HG02943 (cell line): Measurements from ENCODE around the gene SH3GLB2.
"Not testable (repeated sequence)": the region's sequence is repeated elsewhere in the genome, so short reads cannot be mapped to it uniquely, and the experiment has no call there.

Experiments used
- ATAC-seq: cut with Tn5 transposase; IDR thresholded peaks from one replicate; pipeline ENCODE4 v1.9.1; 2021; ENCODE audit warnings: mild to moderate bottlenecking, low read depth, moderate library complexity; ENCODE audit not compliant: unreplicated experiment

SH3GLB2 gene

GRCh38 chr9:129004173-129004572, 24.0 kb downstream of the SH3GLB2 start:
- not testable (repeated sequence) for ATAC-seq

DNA sequence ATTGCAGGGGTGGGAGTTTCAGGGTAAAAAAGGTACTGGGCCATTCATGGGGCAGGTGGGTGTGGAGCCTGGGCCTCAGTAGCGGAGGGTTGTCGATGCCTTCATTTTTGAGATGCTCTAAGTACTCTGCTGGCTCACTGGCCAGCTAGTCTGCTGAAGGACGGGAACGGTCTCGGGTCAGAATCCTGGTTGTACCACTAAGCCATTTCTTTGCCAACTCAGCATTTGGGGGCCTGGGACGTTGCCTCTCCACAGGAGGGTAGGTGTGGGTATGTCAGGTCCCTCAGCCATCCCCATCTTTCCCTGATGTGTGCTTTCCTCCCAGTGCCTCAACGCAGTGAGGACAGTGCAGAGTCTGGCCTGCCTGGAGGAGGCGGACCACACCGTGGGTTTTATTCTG, 25.1 kb downstream of the SH3GLB2 start:
- no peak for ATAC-seq

- ATAC-seq: no peak
Measured at GRCh38 chr9:129001504-129002325, 26.4 kb downstream of the SH3GLB2 start.

DNA sequence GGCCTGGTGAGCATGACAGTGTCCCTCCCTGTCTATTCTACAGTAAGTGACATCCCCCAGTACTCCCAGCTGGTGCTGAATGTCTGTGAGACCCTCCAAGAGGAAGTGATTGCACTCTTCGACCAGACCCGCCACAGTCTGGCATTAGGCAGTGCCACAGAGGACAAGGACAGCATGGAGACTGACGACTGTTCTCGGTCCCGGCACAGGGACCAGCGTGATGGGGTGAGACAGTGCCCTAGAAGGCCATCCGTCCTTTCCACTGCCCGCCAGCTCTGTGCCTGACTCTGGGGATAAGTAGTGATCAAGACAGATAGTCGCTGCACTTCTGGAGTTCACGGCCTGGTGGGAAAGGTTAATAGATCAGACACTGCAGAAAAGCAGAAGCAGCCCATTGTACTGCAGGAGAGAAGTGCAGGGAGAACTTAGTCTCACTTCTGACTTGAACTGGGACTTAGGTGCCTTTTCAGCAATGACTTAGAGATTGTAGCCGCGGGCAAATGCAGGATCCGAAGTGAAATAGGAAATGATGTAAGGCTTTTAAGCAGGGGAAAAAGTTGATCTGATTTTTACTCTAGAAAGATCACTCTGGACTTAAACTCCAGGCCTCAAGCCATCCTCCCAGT, 28.4 kb downstream of the SH3GLB2 start:
- ATAC-seq: no peak

- ATAC-seq: no peak
Measured at GRCh38 chr9:128998462-128998861, 29.7 kb downstream of the SH3GLB2 start.

- ATAC-seq: no peak
Measured at GRCh38 chr9:128995791-128996190, 32.3 kb downstream of the SH3GLB2 start.

- ATAC-seq: no peak
Measured at GRCh38 chr9:128992995-128993394, 35.1 kb downstream of the SH3GLB2 start.

- ATAC-seq: no peak
Measured at GRCh38 chr9:128987805-128988204, 40.3 kb downstream of the SH3GLB2 start.

DNA sequence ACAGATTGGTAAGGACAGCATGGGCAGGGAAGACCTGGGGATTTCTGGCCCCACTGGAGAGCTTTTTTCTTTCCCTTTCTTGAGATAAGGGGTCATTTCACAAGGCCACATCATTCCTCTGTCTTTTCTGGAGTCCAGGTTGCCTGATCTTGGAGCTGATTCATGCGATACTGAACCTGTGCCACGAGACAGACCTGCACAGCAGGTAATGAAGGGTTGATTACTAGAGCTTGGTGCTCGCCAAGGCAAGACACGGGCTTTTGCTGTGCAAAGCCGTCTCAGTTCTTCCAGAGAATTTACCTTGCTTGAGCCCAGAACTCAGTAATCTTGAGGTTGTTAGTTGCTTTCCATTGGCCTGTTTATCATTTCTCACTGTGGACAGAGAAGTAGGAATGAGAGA, 41.5 kb downstream of the SH3GLB2 start:
- ATAC-seq: no peak

DNA sequence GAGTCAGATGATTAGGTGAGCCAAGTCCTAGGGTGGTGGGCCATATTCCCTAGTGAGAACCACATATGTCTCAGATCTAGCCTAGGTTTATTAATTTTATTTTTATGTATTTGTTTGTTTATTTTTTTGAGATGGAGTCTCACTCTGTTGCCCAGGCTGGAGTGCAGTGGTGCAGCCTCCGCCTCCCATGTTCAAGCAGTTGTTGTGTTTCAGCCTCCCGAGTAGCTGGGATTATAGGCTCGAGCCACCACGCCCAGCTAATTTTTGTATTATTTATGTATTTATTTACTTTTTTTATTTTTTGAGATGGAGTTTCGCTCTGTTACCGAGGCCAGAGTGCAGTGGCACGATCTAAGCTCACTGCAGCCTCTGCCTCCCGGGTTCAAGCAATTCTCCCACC, 44.6 kb downstream of the SH3GLB2 start:
- ATAC-seq: no peak

DNA sequence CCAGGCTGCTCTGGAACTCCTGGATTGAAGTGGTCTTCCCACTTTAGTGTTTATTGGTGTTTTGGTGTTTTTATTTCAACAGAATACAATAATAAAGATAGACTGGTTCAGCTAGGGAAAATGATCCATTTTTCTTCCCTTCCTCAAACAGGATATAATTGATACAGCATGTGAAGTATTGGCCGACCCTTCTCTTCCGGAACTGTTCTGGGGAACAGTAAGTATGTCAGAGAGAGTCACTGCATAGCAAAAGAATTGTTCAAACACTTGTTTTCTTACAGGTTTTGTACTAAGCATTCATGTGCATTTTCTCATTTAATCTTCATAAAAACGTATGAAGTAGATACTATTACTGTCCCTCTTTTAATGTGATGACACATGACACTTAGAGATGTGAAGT, 49.0 kb downstream of the SH3GLB2 start:
- no peak for ATAC-seq

GRCh38 chr9:128972956-128973355, 55.2 kb downstream of the SH3GLB2 start:
- no peak for ATAC-seq

DNA sequence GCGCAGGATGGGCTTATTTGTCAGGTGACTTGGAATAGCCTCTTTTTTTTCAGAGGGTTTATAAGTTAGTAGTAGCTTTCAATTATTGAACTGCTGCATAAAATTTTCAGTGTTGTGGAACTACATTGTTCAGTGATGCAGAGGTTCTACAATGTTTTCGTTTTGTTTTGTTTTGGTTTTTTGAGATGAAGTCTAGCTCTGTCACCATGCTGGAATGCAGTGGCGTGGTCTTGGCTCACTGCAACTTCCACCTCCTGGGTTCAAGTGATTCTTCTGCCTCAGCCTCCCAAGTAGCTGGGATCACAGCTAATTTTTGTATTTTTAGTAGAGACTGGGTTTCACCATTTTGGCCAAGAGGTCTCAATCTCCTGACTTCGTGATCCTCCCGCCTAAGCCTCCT, 58.6 kb downstream of the SH3GLB2 start:
- no peak for ATAC-seq

DNA sequence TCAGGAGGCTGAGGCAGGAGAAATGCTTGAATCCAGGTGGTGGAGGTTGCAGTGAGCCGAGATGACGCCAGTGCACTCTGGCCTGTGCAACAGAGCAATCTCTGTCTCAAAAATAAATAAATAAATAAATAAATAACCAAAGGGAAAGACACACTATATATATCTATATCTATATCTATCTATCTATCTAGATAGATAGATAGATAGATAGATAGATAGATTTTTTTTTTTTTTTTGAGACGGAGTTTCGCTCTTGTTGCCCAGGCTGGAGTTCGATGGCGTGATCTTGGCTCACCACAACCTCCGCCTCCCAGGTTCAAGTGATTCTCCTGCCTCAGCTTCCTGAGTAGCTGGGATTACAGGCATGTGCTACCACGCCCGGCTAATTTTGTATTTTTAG, 66.7 kb downstream of the SH3GLB2 start:
- not testable (repeated sequence) for ATAC-seq
